CD14-positive monocyte (primary cell): ENCODE results near the gene TAAR6. TPM values are rescaled to one million over a fixed set of nuclear protein-coding genes. Genes with fewer than 3 reads are reported as not detected.

Experiments
- DNase-seq, 3 donors: peaks; one replicate each; pipeline ENCODE4 v3.0.0-alpha.2; 2011 to 2022
- H2AFZ ChIP-seq: 2 replicates; pipeline ENCODE4 v1.6.0; 2012; ENCODE audit warnings: mild to moderate bottlenecking, low read depth, low read length, inconsistent platforms; ENCODE audit not compliant: insufficient read depth, poor library complexity, severe bottlenecking
- H3K27ac ChIP-seq, 2 donors: 1 replicate in 1 of 2; 2 replicates in 1 of 2; pipeline ENCODE4 v1.5.1; 2012 to 2013; ENCODE audit warnings: low read length in 2 of 2, control low read depth in 1 of 2, inconsistent platforms in 1 of 2, low read depth in 1 of 2, mild to moderate bottlenecking in 1 of 2
- H3K27me3 ChIP-seq, 2 donors: one replicate each; pipeline versions ENCODE4 v1.6.0 to v1.6.1; 2011 to 2013; ENCODE audit warnings: low read length in 2 of 2; ENCODE audit not compliant: control insufficient read depth in 2 of 2, insufficient read depth in 2 of 2
- H3K36me3 ChIP-seq, 2 donors: replicated peaks in 1 of 2; 1 replicate in 1 of 2; 2 replicates in 1 of 2; pipeline versions ENCODE4 v1.5.1 to v1.6.1; 2012 to 2013; ENCODE audit warnings: low read length in 2 of 2, control low read depth in 1 of 2, inconsistent platforms in 1 of 2, mild to moderate bottlenecking in 1 of 2; ENCODE audit not compliant: insufficient read depth in 2 of 2, control insufficient read depth in 1 of 2
- H3K4me1 ChIP-seq, 2 donors: 1 replicate in 1 of 2; 2 replicates in 1 of 2; pipeline versions ENCODE4 v1.5.1 to v1.6.1; 2012 to 2013; ENCODE audit warnings: low read length in 2 of 2, control low read depth in 1 of 2, inconsistent platforms in 1 of 2, mild to moderate bottlenecking in 1 of 2, moderate library complexity in 1 of 2; ENCODE audit not compliant: insufficient read depth in 2 of 2, control insufficient read depth in 1 of 2
- H3K4me2 ChIP-seq: replicated peaks from 2 replicates; pipeline ENCODE3; 2012; ENCODE audit warnings: low read length, moderate library complexity, mild to moderate bottlenecking; ENCODE audit not compliant: poor library complexity, severe bottlenecking; ENCODE audit errors: extremely low read depth
- H3K4me3 ChIP-seq, 3 experiments: fragments of 200-600 bp in 1 of 3; sonication (generic) in 1 of 3; replicated peaks in 1 of 3; 1 replicate in 2 of 3; 2 replicates in 1 of 3; pipeline ENCODE4 v1.5.1; 2011 to 2013; ENCODE audit warnings: low read length in 3 of 3, mild to moderate bottlenecking in 3 of 3, control low read depth in 2 of 3, low read depth in 2 of 3, inconsistent platforms in 1 of 3, moderate library complexity in 1 of 3
- H3K79me2 ChIP-seq: 2 replicates; pipeline ENCODE4 v1.6.0; 2012; ENCODE audit warnings: mild to moderate bottlenecking, control low read depth, inconsistent platforms, low read length, moderate library complexity; ENCODE audit not compliant: insufficient read depth
- H3K9ac ChIP-seq: 2 replicates; pipeline ENCODE4 v1.6.0; 2017; ENCODE audit warnings: low read length, mild to moderate bottlenecking; ENCODE audit not compliant: insufficient read depth, poor library complexity, severe bottlenecking
- H3K9me3 ChIP-seq, 2 donors: replicated peaks in 1 of 2; 1 replicate in 1 of 2; 2 replicates in 1 of 2; pipeline versions ENCODE4 v1.5.1 to v1.6.1; 2012 to 2013; ENCODE audit warnings: low read length in 2 of 2, control low read depth in 1 of 2; ENCODE audit not compliant: control insufficient read depth in 1 of 2, insufficient read depth in 1 of 2
- H4K20me1 ChIP-seq: 2 replicates; pipeline ENCODE4 v1.6.0; 2012; ENCODE audit warnings: mild to moderate bottlenecking, low read length, control low read depth, moderate library complexity; ENCODE audit not compliant: insufficient read depth
- H3K27ac Mint-ChIP-seq, 7 donors: one replicate each; pipeline ENCODE4 v1.8.0; 2020; ENCODE audit warnings: mild to moderate bottlenecking in 7 of 7, mixed read lengths in 7 of 7, moderate library complexity in 6 of 7, inconsistent platforms in 2 of 7
- H3K27me3 Mint-ChIP-seq, 3 donors: one replicate each; pipeline ENCODE4 v1.8.0; 2021 to 2022; ENCODE audit warnings: low read depth in 3 of 3, mild to moderate bottlenecking in 3 of 3, mixed read lengths in 3 of 3, moderate library complexity in 3 of 3, inconsistent platforms in 1 of 3
- H3K36me3 Mint-ChIP-seq, 2 donors: one replicate each; pipeline ENCODE4 v1.8.0; 2020; ENCODE audit warnings: mixed read lengths in 2 of 2, inconsistent platforms in 1 of 2, mild to moderate bottlenecking in 1 of 2
- H3K4me1 Mint-ChIP-seq: one replicate; pipeline ENCODE4 v1.8.0; 2020; ENCODE audit warnings: mild to moderate bottlenecking, mixed read lengths
- H3K4me3 Mint-ChIP-seq, 2 donors: one replicate each; pipeline ENCODE4 v1.8.0; 2020; ENCODE audit warnings: mild to moderate bottlenecking in 2 of 2, mixed read lengths in 2 of 2, moderate library complexity in 1 of 2
- H3K9me3 Mint-ChIP-seq, 7 donors: one replicate each; pipeline ENCODE4 v1.8.0; 2020 to 2022; ENCODE audit warnings: mixed read lengths in 7 of 7, mild to moderate bottlenecking in 6 of 7, moderate library complexity in 6 of 7, inconsistent platforms in 2 of 7
- CTCF ChIP-seq: fragments of 200-600 bp; IDR thresholded peaks from one replicate; pipeline ENCODE4 v1.8.0; 2022; ENCODE audit warnings: antibody characterized with exemption, mild to moderate bottlenecking
- whole genome bisulfite sequencing: methylation state at CpG from one replicate; pipeline ENCODE4 v1.1.5; 2013; ENCODE audit warnings: missing lambda C conversion rate; ENCODE audit not compliant: insufficient coverage; 5-methylcytosine and 5-hydroxymethylcytosine counted together
- intact Hi-C, 2 donors: fragments of 100-400 bp; cut with micrococcal nuclease; formaldehyde crosslinking; loops; one replicate each; pipeline versions ENCODE4 v1.15.0 to v1.15.1; 2023
- polyA plus RNA-seq, 3 donors: library from polyadenylated mRNA; depleted of rRNA in 1 of 3; unstranded in 2 of 3; stranded (reverse) in 1 of 3; fragments of 300-500 nt in 2 of 3; fragments of >200 nt in 1 of 3; fragmentation: Illumina TruSeq in 2 of 3; gene quantifications; 1 replicate in 2 of 3; 2 replicates in 1 of 3; pipeline ENCODE4 v1.2.3, GENCODE V29; 2012 to 2021

The TAAR6 gene
- polyA plus RNA-seq, 3 donors: not detected

DNA sequence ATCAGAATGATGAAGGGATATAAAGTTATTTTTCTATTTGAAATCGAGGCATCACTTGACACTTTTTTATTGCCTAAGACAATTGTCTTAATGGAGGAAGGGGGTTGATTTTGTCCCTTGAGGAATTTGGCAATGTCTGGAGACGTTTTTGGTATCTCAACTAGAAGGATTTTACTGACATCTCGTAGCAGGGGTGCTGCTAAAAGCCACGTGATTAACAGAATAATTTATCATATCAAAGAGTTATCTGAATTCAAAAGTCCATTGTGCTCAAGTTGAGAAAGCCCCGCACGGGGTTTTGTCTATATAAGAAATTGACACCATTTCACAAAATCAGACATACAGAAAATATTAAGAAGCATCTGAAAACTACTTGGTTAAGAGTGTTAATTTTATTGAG lies 1.5 kb upstream of the TAAR6 start:
- Histone ChIP-seq H3K27ac (no peak overlapping the region), H3K4me3 (no peak overlapping the region), H3K79me2 (no peaks in the 10 kb centered on the region), H3K9me3 (no peaks in the 10 kb centered on the region), H4K20me1 (no peaks in the 10 kb centered on the region), H2AFZ (no peak overlapping the region), H3K27me3 (peaks cover 0 to 14% of the 10 kb centered on the region in 2 donors), H3K4me1 (peaks cover 10 to 16% of the 10 kb centered on the region in 2 donors), H3K4me2 (no peak overlapping the region), H3K9ac (no peak overlapping the region), H3K36me3 (no peaks in the 10 kb centered on the region)
- Mint-ChIP-seq H3K27me3 (peaks cover 4 to 12% (median 8%) of the 10 kb centered on the region in 3 donors), H3K4me1 (peaks cover 11% of the 10 kb centered on the region), H3K4me3 (no peak overlapping the region), H3K9me3 (no peaks in the 10 kb centered on the region), H3K36me3 (no peaks in the 10 kb centered on the region), H3K27ac (no peak overlapping the region)
- no peak for DNase-seq
- no peak for TF ChIP-seq CTCF
- WGBS: no CpG with 5 or more reads among the region's 6 CpGs
- intact Hi-C loops: no loop called here

DNA sequence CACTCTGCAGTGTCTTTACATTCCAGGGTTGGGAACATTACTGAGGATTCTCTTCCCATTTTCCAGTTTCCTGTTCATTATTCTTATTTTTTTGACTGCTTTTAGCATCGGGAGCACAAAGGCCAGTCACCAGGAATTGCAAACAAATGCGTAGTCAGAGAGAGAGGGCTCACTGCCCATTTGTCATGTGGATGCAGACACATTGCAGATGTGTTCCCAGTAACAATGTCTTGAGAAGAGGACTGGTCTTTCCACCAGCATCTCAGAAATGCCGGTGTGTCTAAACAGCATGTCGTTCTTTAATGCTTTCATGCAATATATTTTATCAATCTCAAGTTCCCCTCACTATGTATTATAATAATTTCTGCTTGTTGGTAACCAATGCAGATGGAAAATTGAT lies 952 bp upstream of the TAAR6 start:
- Histone ChIP-seq H3K36me3 (no peaks in the 10 kb centered on the region), H3K4me1 (peaks cover 10 to 16% of the 10 kb centered on the region in 2 donors), H3K9me3 (no peaks in the 10 kb centered on the region), H3K4me2 (no peak overlapping the region), H3K9ac (no peak overlapping the region), H3K27me3 (peaks cover 0 to 16% of the 10 kb centered on the region in 2 donors), H3K4me3 (no peak overlapping the region), H2AFZ (no peak overlapping the region), H4K20me1 (no peaks in the 10 kb centered on the region), H3K79me2 (no peaks in the 10 kb centered on the region), H3K27ac (no peak overlapping the region)
- no peaks in the 10 kb centered on the region for H3K9me3 Mint-ChIP-seq
- H3K27me3 Mint-ChIP-seq: peaks cover 4 to 12% (median 10%) of the 10 kb centered on the region in 3 donors
- H3K4me1 Mint-ChIP-seq: peaks cover 11% of the 10 kb centered on the region
- no peak overlapping the region for H3K4me3 Mint-ChIP-seq
- no peak overlapping the region for H3K27ac Mint-ChIP-seq
- no peak for TF ChIP-seq CTCF
- no peak for DNase-seq
- no peaks in the 10 kb centered on the region for H3K36me3 Mint-ChIP-seq
- 94% methylated on average over 2 of the region's 4 CpGs for WGBS
- intact Hi-C loops: no loop called here
